IPS-18a (cell line): Measurements from ENCODE around the gene TK2.
A peak's percentile ranks its signal among the peaks of the same experiment; 100 is the strongest.

ENCODE experiments used
- H3K27ac ChIP-seq: one replicate; pipeline ENCODE4 v1.5.1; 2013; ENCODE audit warnings: low read length
- H3K27me3 ChIP-seq: one replicate; pipeline ENCODE4 v1.6.1; 2013; ENCODE audit warnings: mild to moderate bottlenecking, low read length; ENCODE audit not compliant: control insufficient read depth, insufficient read depth
- H3K36me3 ChIP-seq: one replicate; pipeline ENCODE4 v1.6.1; 2013; ENCODE audit warnings: low read depth, low read length; ENCODE audit not compliant: control insufficient read depth
- H3K4me1 ChIP-seq: one replicate; pipeline ENCODE4 v1.6.1; 2013; ENCODE audit warnings: low read depth, low read length; ENCODE audit not compliant: control insufficient read depth
- H3K4me3 ChIP-seq: one replicate; pipeline ENCODE4 v1.5.1; 2013; ENCODE audit warnings: low read length
- H3K9ac ChIP-seq: one replicate; pipeline ENCODE4 v1.6.1; 2013; ENCODE audit warnings: mild to moderate bottlenecking, low read length, moderate library complexity
- H3K9me3 ChIP-seq: one replicate; pipeline ENCODE4 v1.6.1; 2013; ENCODE audit warnings: low read depth, low read length; ENCODE audit not compliant: control insufficient read depth

Gene TK2

DNA sequence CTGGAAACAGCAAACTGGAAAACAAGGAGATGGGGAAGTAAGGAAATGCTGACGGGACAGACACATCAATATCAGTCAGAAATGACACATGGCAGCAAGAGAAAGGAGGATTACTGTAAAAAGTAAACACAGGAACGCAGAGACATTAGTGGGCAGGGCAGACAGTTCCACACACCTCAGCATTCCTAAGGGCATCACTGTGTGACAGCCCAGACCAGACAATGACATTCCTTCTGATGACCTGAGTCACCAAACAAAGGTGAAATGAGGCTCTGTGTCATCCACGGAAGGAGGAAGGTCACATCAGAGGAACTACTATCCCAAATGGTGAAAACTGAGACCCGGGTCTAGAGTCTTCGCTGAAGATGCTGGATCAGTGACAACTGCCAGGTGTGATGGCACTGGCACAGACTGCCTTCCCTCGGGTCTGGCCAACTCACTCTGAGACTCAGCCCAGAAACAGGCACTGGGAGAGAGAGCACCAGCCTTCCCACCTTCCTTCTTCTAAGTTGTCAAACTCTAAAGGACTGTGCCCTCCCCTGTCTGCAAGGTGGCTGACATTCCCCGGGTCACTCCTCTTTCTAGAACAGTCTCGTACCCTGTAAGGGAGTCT is 36.7 kb downstream of the TK2 start:
- Histone ChIP-seq H3K9ac (no peak overlapping the region), H3K9me3 (no peaks in the 10 kb centered on the region)

DNA sequence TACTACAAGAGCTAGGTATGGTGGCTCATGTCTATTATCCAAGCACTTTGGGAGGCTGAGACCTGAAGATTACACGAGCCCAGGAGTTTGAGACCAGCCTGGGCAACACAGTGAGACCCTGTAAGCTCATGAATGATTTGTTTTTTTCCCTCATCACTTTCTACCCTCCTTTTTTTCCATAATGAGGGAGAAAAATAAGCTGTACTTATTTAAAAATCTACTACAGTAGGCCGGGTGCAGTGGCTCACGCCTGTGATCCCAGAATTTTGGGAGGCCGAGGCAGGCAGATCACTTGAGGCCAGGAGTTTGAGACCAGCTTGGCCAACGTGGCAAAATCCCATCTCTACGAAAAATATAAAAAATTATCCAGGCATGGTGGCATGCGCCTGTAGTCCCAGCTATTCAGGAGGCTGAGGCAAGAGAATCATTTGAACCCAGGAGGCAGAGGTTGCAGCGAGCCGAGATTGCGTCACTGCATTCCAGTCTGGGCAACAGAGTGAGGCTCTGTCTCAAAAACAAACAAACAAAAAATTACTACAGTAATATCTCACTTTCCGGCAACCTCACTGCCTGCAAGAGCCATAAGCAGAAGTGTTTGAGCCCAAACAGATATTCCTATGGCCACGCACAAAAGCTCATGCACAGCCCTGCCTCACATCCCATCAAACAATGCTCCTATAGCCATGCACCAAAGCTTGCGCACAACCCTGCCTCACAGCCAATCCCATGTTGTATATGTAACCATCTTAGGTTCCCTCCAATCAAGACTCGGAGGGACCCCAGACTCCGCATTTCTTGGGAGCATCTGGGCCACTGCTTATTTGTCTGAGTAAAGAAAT is 37.4 kb downstream of the TK2 start:
- Histone ChIP-seq H3K27me3 (no peaks in the 10 kb centered on the region), H3K4me1 (peaks cover 20% of the 10 kb centered on the region), H3K36me3 (no peaks in the 10 kb centered on the region), H3K27ac (peak overlapping the region; percentile 26), H3K9ac (peak overlapping the region; percentile 7), H3K4me3 (no peak overlapping the region), H3K9me3 (no peaks in the 10 kb centered on the region)

More for the DNA sequence above, 36.7 kb downstream of the TK2 start:
- Histone ChIP-seq H3K4me3 (no peak overlapping the region), H3K27ac (no peak overlapping the region), H3K36me3 (no peaks in the 10 kb centered on the region), H3K27me3 (no peaks in the 10 kb centered on the region), H3K4me1 (peaks cover 20% of the 10 kb centered on the region)

DNA sequence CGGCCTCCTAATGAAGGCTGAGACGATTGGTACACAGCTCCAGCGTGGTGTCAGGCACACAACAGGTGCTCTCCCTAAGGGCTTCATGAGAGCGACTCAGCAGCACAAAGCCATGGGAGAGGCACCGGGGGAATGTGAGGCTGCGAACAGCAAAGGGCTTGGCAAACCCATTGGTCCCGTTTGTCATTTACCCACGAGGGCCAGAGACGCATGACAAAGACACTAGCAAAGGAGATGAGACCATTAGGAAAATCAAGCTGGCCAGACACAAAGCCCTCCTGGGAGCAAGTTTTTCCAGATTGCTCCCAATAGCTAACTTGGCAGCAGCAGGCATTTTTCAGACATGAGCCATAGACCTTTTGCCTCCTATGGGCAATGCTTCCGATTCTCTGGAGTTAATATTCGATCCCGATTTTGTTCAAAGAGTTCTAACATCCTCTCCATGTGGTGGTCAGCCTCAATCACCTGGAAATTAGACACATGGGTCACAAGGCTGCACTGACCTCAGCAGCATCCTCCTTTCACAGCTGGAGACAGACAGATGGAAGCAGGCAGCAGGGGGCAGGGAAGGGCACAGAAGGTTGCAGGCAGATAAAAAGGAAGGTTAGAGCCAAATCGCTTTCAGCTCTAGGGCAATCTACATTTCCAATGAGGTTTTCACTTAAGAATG is 38.2 kb downstream of the TK2 start:
- H3K9me3 ChIP-seq: no peaks in the 10 kb centered on the region
- H3K4me1 ChIP-seq: peaks cover 20% of the 10 kb centered on the region
- H3K36me3 ChIP-seq: no peaks in the 10 kb centered on the region
- H3K9ac ChIP-seq: peak overlapping the region; percentile 7
- H3K4me3 ChIP-seq: no peak overlapping the region
- H3K27ac ChIP-seq: peak overlapping the region; percentile 26
- no peaks in the 10 kb centered on the region for H3K27me3 ChIP-seq

DNA sequence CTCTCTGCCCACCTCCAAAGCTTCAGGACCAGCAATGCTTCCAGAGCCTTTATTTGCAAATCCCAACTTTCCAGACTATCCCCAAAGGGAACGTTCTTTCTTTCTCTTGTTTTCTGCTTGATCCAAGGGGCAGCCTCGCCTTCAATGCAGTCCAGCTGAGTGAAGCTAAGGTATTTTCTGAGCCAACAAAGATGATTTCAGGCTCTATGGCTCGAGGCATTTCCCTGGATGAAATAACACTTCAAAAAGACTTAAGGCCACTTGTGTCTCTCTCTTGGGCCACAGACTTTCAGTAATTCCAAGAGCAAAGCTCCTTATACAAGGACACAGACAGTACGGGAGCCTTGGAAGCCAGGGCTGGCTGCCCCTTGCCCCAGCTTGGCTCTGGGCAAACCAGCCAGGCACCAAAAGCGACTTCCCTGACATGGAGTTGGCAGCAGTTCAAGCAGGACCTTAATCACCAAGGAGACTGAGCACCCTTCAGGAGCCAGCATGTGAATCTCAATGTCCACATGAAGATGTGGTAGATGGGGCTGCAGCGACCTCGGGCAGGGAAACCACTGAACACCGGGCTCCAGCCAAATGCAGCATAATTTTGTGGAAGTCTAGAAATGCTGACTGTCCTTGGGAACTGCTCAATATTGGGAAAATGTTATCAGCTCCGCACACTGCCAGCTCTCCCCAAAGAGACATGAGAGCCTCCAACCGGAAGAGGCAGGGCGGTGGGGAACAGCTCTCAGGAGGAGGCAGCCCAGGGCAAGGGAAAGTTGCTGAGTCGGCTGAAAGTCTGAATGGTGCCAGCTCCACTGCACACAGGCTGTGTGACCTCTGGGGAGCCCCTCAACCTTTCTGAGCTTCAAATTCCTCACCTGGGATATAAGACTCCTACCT is 39.0 kb downstream of the TK2 start:
- Histone ChIP-seq H3K9ac (no peak overlapping the region), H3K27ac (no peak overlapping the region), H3K4me3 (no peak overlapping the region), H3K36me3 (no peaks in the 10 kb centered on the region), H3K4me1 (peaks cover 20% of the 10 kb centered on the region), H3K27me3 (no peaks in the 10 kb centered on the region), H3K9me3 (no peaks in the 10 kb centered on the region)

DNA sequence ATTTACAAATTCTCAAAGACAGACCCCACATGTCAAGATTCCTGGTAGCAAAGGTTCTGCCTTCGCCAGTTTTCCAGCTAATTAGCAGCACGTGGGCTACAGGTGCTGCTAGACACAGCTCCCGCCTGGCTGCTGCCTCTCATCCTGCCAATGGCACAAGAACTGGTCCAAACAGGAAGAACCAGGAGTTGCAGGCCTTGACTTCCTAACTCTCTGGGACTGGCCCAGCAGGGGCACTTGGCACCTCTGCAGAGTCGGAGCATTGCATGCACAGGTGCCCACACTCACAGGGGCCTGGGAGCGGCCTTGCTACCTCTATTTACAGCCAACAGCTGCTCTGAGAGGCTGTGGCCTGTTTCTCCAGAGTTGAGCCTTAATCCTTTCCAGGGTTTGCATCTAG is 39.6 kb downstream of the TK2 start:
- H3K9ac ChIP-seq: no peak overlapping the region
- H3K4me3 ChIP-seq: no peak overlapping the region
- peaks cover 20% of the 10 kb centered on the region for H3K4me1 ChIP-seq
- no peaks in the 10 kb centered on the region for H3K9me3 ChIP-seq
- no peak overlapping the region for H3K27ac ChIP-seq
- H3K36me3 ChIP-seq: no peaks in the 10 kb centered on the region
- H3K27me3 ChIP-seq: no peaks in the 10 kb centered on the region

DNA sequence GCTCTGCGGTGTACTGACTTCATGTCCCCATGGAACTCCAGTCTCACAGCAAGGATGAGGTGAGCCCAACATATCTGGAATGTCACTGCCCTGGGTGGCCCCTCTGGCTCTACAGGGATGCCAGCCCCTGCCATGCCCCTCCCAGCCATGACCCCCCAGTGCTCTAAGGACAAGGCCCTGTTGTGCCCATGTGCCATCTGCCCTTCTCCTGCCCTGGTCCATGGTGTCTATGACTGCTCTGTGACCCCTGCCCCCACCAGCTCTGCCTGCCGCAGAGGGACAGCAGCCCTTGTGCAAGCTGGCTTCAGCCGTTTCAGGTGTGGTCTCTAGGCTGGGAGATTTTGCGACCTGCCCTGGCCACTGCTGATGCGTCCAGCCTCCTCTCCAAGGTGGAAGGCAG is 40.3 kb downstream of the TK2 start:
- H3K27me3 ChIP-seq: no peaks in the 10 kb centered on the region
- no peaks in the 10 kb centered on the region for H3K9me3 ChIP-seq
- peaks cover 20% of the 10 kb centered on the region for H3K4me1 ChIP-seq
- H3K4me3 ChIP-seq: no peak overlapping the region
- no peak overlapping the region for H3K27ac ChIP-seq
- no peaks in the 10 kb centered on the region for H3K36me3 ChIP-seq
- H3K9ac ChIP-seq: no peak overlapping the region

DNA sequence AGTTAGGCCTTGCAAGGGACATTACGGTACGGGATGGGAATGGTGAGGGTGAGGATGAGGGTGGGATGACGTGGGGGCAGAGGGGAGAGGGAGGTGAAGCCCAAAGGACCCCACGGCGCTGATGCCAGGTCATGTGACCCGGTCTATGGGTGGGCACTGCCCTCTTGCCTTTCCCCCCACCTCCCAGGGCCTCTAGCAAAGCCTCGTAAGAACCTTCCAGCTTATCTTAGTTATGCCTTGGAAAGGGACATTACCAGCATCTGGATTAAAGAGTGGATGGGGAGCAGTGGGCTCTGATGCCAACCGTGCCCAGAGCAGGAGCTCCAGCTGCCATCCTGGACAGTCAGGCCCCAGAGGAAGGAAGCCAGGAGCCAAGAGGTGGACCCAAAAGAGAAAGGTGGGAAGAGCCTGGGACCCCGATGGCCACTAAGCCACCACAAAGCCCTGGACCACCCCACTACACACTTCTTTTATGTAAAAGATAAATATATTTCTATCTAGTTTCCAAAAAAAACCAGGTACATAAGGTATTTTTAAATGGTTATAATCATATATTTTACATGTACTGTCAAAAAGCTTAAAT is 40.9 kb downstream of the TK2 start:
- Histone ChIP-seq H3K4me3 (no peak overlapping the region), H3K27ac (no peak overlapping the region), H3K4me1 (peaks cover 20% of the 10 kb centered on the region), H3K9me3 (no peaks in the 10 kb centered on the region), H3K36me3 (no peaks in the 10 kb centered on the region), H3K9ac (no peak overlapping the region), H3K27me3 (no peaks in the 10 kb centered on the region)

DNA sequence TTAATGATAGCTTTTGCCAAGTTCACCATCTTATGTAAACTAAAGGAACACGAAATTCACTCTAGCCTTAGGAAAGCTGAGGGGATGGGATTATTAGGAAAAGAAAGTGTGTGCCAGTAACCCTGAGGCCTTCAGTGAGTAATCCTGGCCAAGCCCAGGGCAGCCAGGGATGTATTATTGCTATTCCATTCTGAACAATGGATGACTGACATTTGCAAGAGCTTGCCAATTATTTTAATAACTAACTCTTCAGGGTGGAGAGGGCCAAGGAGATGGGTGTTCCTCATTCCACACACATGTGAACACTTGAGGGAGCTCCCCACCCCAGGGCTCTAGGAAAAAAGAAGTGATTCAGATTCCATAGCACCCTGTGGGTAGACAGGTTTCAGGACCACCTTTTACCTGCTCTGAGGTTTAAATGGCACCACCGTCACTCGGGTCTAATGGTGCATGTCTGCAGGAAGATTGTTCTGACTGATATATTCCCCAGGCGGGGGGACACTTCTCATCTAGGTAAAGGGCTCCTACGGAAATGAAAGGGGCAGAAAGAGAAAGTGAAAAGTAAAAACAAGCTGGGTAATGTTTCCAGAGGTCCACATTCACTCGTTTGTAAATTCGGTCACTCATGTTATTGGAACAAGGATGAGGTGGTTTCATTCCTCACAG is 41.5 kb downstream of the TK2 start:
- H3K9me3 ChIP-seq: no peaks in the 10 kb centered on the region
- no peak overlapping the region for H3K4me3 ChIP-seq
- no peak overlapping the region for H3K9ac ChIP-seq
- no peaks in the 10 kb centered on the region for H3K27me3 ChIP-seq
- no peaks in the 10 kb centered on the region for H3K36me3 ChIP-seq
- peaks cover 20% of the 10 kb centered on the region for H3K4me1 ChIP-seq
- no peak overlapping the region for H3K27ac ChIP-seq

DNA sequence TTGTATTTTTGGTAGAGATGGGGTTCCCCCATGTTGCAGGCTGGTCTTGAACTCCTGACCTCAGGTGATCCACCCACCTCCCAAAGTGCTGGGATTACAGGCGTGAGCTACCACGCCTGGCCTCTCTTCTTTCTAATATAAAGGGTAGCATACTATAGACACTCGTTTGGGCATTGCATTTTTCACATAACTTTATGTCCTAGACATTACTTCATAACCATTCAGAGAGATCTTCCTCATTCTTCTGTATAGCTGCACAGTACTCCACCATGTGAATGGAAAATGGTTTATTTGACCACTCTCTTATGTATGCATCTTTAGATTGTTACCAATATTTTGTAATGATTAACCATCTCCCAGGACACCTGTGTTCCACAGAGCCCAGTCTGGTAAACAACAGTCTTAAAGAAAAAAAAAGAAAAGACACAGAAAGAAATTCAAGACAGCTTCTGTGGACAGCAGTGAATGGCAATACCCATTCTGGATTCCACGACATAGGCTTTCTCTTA is 42.1 kb downstream of the TK2 start:
- H3K4me3 ChIP-seq: no peak overlapping the region
- no peak overlapping the region for H3K9ac ChIP-seq
- no peaks in the 10 kb centered on the region for H3K9me3 ChIP-seq
- peaks cover 19% of the 10 kb centered on the region for H3K4me1 ChIP-seq
- no peaks in the 10 kb centered on the region for H3K27me3 ChIP-seq
- no peak overlapping the region for H3K27ac ChIP-seq
- H3K36me3 ChIP-seq: no peaks in the 10 kb centered on the region

DNA sequence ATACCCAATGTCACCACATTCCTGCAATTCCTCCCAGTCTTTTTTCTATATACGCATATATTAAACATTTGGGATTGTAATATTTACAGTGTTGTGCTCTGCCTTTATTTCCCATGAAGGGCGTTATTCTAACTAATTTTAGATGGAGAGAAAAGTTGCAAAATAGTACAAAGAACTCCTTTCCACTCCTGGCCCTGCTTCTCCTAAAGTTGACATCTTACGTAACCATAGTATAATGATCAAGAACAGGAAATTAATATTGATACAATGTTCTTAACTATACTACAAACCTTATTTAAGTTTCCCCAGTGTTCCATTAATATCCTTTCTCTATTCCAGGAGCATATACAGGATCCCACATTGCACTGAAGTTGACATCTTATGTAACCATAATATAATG is 46.3 kb downstream of the TK2 start:
- Histone ChIP-seq H3K4me1 (no peaks in the 10 kb centered on the region), H3K27ac (no peak overlapping the region)

More for the DNA sequence above, 46.3 kb downstream of the TK2 start:
- H3K4me3 ChIP-seq: no peak overlapping the region
- no peak overlapping the region for H3K9ac ChIP-seq
- H3K36me3 ChIP-seq: no peaks in the 10 kb centered on the region
- H3K27me3 ChIP-seq: no peaks in the 10 kb centered on the region
- H3K9me3 ChIP-seq: no peaks in the 10 kb centered on the region
